HG03045 (cell line): ENCODE data around the gene SETD7.

Source experiments
- ATAC-seq: cut with Tn5 transposase; IDR thresholded peaks from one replicate; pipeline ENCODE4 v1.9.1; 2021; ENCODE audit warnings: mild to moderate bottlenecking, moderate library complexity; ENCODE audit not compliant: unreplicated experiment

Gene SETD7

GRCh38 chr4:139514382-139515059 lies 41.5 kb downstream of the SETD7 start:
- ATAC-seq, result no peak

- ATAC-seq, result no peak
Measured at GRCh38 chr4:139511320-139511719, 44.7 kb downstream of the SETD7 start.

- no peak for ATAC-seq
Measured at GRCh38 chr4:139509727-139510410, 46.1 kb downstream of the SETD7 start.

- ATAC-seq, result no peak
Measured at GRCh38 chr4:139508581-139509237, 47.3 kb downstream of the SETD7 start.

GRCh38 chr4:139506774-139507173 lies 49.2 kb downstream of the SETD7 start:
- ATAC-seq, result no peak

GRCh38 chr4:139503622-139504166 lies 52.3 kb downstream of the SETD7 start:
- no peak for ATAC-seq

GRCh38 chr4:139501927-139502899 lies 53.8 kb downstream of the SETD7 start:
- ATAC-seq, result no peak

- ATAC-seq, result no peak
Measured at GRCh38 chr4:139501527-139501926, 54.5 kb downstream of the SETD7 start.

GRCh38 chr4:139501117-139501516 lies 54.9 kb downstream of the SETD7 start:
- ATAC-seq, result no peak

GRCh38 chr4:139499186-139499585 lies 56.8 kb downstream of the SETD7 start:
- no peak for ATAC-seq

- no peak for ATAC-seq
Measured at GRCh38 chr4:139493176-139493575, 62.8 kb downstream of the SETD7 start.

- ATAC-seq, result no peak
Measured at GRCh38 chr4:139492429-139492828, 63.6 kb downstream of the SETD7 start.

GRCh38 chr4:139489638-139490037 lies 66.4 kb downstream of the SETD7 start:
- ATAC-seq, result no peak

GRCh38 chr4:139488442-139488841 lies 67.6 kb downstream of the SETD7 start:
- no peak for ATAC-seq

- ATAC-seq, result no peak
Measured at GRCh38 chr4:139484783-139485311, 71.2 kb downstream of the SETD7 start.

- ATAC-seq, result no peak
Measured at GRCh38 chr4:139483000-139483399, 73.0 kb downstream of the SETD7 start.

GRCh38 chr4:139481465-139481864 lies 74.6 kb downstream of the SETD7 start:
- no peak for ATAC-seq

- no peak for ATAC-seq
Measured at GRCh38 chr4:139476363-139476762, 79.7 kb downstream of the SETD7 start.

- no peak for ATAC-seq
Measured at GRCh38 chr4:139472852-139473251, 83.2 kb downstream of the SETD7 start.

GRCh38 chr4:139470997-139471665 lies 84.9 kb downstream of the SETD7 start:
- no peak for ATAC-seq
